Activated naive CD4-positive, alpha-beta T cell treated with Interleukin-2 at 50 U/mL for 16 hours (primary cell): Measurements from ENCODE around the gene PSMB7.

Experiments used
- DNase-seq: peaks from one replicate; pipeline ENCODE4 v3.0.0-alpha.2; 2020

The PSMB7 gene

GRCh38 chr9:124377551-124378406, 37.5 kb downstream of the PSMB7 start:
- no peak for DNase-seq

GRCh38 chr9:124376329-124376728, 38.9 kb downstream of the PSMB7 start:
- DNase-seq: no peak

- no peak for DNase-seq
These were observed 39.5 kb downstream of the PSMB7 start for GRCh38 chr9:124375726-124376125.

- no peak for DNase-seq
These were observed 41.4 kb downstream of the PSMB7 start for GRCh38 chr9:124373851-124374250.

- no peak for DNase-seq
These were observed 41.9 kb downstream of the PSMB7 start for GRCh38 chr9:124373386-124373785.

GRCh38 chr9:124372038-124372437, 43.2 kb downstream of the PSMB7 start:
- no peak for DNase-seq

- DNase-seq: no peak
These were observed 44.2 kb downstream of the PSMB7 start for GRCh38 chr9:124370896-124371582.

GRCh38 chr9:124369231-124369797, 45.9 kb downstream of the PSMB7 start:
- no peak for DNase-seq

GRCh38 chr9:124368692-124369091, 46.5 kb downstream of the PSMB7 start:
- no peak for DNase-seq

- DNase-seq: no peak
These were observed 48.6 kb downstream of the PSMB7 start for GRCh38 chr9:124366476-124367220.

GRCh38 chr9:124365036-124365435, 50.2 kb downstream of the PSMB7 start:
- no peak for DNase-seq

- DNase-seq: no peak
These were observed 51.1 kb downstream of the PSMB7 start for GRCh38 chr9:124364141-124364540.

- DNase-seq: no peak
These were observed 51.7 kb downstream of the PSMB7 start for GRCh38 chr9:124363326-124364096.

GRCh38 chr9:124361128-124361527, 54.1 kb downstream of the PSMB7 start:
- DNase-seq: no peak

GRCh38 chr9:124359855-124360678, 55.2 kb downstream of the PSMB7 start:
- no peak for DNase-seq

- DNase-seq: no peak
These were observed 55.8 kb downstream of the PSMB7 start for GRCh38 chr9:124359426-124359825.

- no peak for DNase-seq
These were observed 56.6 kb downstream of the PSMB7 start for GRCh38 chr9:124358631-124359030.

GRCh38 chr9:124357721-124358361, 57.4 kb downstream of the PSMB7 start:
- no peak for DNase-seq

- DNase-seq: no peak
These were observed 58.4 kb downstream of the PSMB7 start for GRCh38 chr9:124356745-124357390.
